HG02623 (cell line): Measurements from ENCODE around the gene RARA.
A peak's percentile ranks its signal among the peaks of the same experiment; 100 is the strongest.
"Not testable (repeated sequence)": the region's sequence is repeated elsewhere in the genome, so short reads cannot be mapped to it uniquely, and the experiment has no call there.

Experiments
- ATAC-seq: cut with Tn5 transposase; IDR thresholded peaks from one replicate; pipeline ENCODE4 v1.9.1; 2021; ENCODE audit warnings: moderate library complexity; ENCODE audit not compliant: unreplicated experiment

The RARA gene

GRCh38 chr17:40355804-40356758, 47.1 kb downstream of the RARA start:
- no peak for ATAC-seq

GRCh38 chr17:40356990-40357881, 48.3 kb downstream of the RARA start:
- ATAC-seq, result no peak

GRCh38 chr17:40358323-40359038, 49.5 kb downstream of the RARA start:
- ATAC-seq, result no peak

GRCh38 chr17:40360091-40360490, 51.1 kb downstream of the RARA start:
- no peak for ATAC-seq

- no peak for ATAC-seq
Measured at GRCh38 chr17:40361063-40361924, 52.3 kb downstream of the RARA start.

GRCh38 chr17:40361925-40362695, 53.1 kb downstream of the RARA start:
- ATAC-seq, result no peak

- peak; percentile 67 for ATAC-seq
Measured at GRCh38 chr17:40362696-40363110, 53.7 kb downstream of the RARA start.

- no peak for ATAC-seq
Measured at GRCh38 chr17:40363111-40363827, 54.3 kb downstream of the RARA start.

GRCh38 chr17:40364121-40364861, 55.3 kb downstream of the RARA start, which contains the start of gene GJD3:
TSS of gene GJD3 (minus strand) at chr17:40364737. CDS start at chr17:40363815, 922 bp downstream.
- ATAC-seq, result no peak

- no peak for ATAC-seq
Measured at GRCh38 chr17:40364906-40365305, 55.9 kb downstream of the RARA start.

- ATAC-seq, result no peak
Measured at GRCh38 chr17:40366076-40366860, 57.3 kb downstream of the RARA start.

- ATAC-seq, result no peak
Measured at GRCh38 chr17:40366861-40367518, 58.0 kb downstream of the RARA start.

GRCh38 chr17:40367728-40368127, 58.7 kb downstream of the RARA start:
- ATAC-seq, result not testable (repeated sequence)

- ATAC-seq, result no peak
Measured at GRCh38 chr17:40369923-40370322, 60.9 kb downstream of the RARA start.

- no peak for ATAC-seq
Measured at GRCh38 chr17:40371261-40371929, 62.4 kb downstream of the RARA start.

GRCh38 chr17:40372031-40372430, 63.1 kb downstream of the RARA start:
- no peak for ATAC-seq
